Measurements from ENCODE around the gene GAS2L1.

- no peak for TF ChIP-seq CTCF (conservative IDR thresholded peaks at IDR 0.05; ENCODE audit: low read length)
- TF ChIP-seq EZH2phosphoT487 (IDR thresholded peaks at IDR 0.05; ENCODE audit: borderline replicate concordance, low read depth, low read length): no peak
Observed at GRCh38 chr22:29335656-29336055, 29.2 kb downstream of the GAS2L1 start.

Data from OCI-LY7 (cell line).